HepG2 (cell line): ENCODE results near the gene ZC3H18. TPM values are rescaled to one million over a fixed set of nuclear protein-coding genes. Genes with fewer than 3 reads are reported as not detected.

Source experiments
- GTF2F1 ChIP-seq: fragments of 150-350 bp; IDR thresholded peaks from 2 replicates; pipeline ENCODE4 v1.6.1; 2014; ENCODE audit warnings: low read length
- HCFC1 ChIP-seq: fragments of 150-350 bp; IDR thresholded peaks from 2 replicates; pipeline ENCODE4 v1.6.1; 2014; ENCODE audit warnings: low read depth, low read length
- HOXA5 ChIP-seq: sonication (generic); formaldehyde crosslinking; IDR thresholded peaks from 2 replicates; pipeline ENCODE4 v1.4.0; 2020; ENCODE audit warnings: missing genetic modification reagents
- HOXD1 ChIP-seq: sonication (generic); formaldehyde crosslinking; IDR thresholded peaks from 2 replicates; pipeline ENCODE4 v1.5.0; 2020; ENCODE audit warnings: missing genetic modification reagents
- PLRG1 ChIP-seq: fragments of 450-650 bp; conservative IDR thresholded peaks from 2 replicates; pipeline ENCODE4 v1.6.1; 2016
- SPEN ChIP-seq: sonication (generic); formaldehyde crosslinking; IDR thresholded peaks from 2 replicates; pipeline ENCODE4 v1.5.1; 2020; ENCODE audit warnings: low read depth, mild to moderate bottlenecking, missing genetic modification reagents
- ZMYM2 ChIP-seq: sonication (generic); formaldehyde crosslinking; IDR thresholded peaks from 2 replicates; pipeline ENCODE4 v1.8.0; 2022; ENCODE audit warnings: mild to moderate bottlenecking, missing genetic modification reagents
- ZNF10 ChIP-seq: sonication (generic); formaldehyde crosslinking; IDR thresholded peaks from 2 replicates; pipeline ENCODE4 v1.4.0; 2020; ENCODE audit warnings: mild to moderate bottlenecking, low read depth, missing genetic modification reagents, borderline replicate concordance
- ZNF263 ChIP-seq: sonication (generic); formaldehyde crosslinking; IDR thresholded peaks from 2 replicates; pipeline ENCODE4 v1.4.0; 2020; ENCODE audit warnings: missing genetic modification reagents
- ZNF570 ChIP-seq: sonication (generic); formaldehyde crosslinking; IDR thresholded peaks from 2 replicates; pipeline ENCODE4 v1.4.0; 2020; ENCODE audit warnings: mild to moderate bottlenecking, missing genetic modification reagents, borderline replicate concordance
- ZNF616 ChIP-seq: sonication (generic); formaldehyde crosslinking; IDR thresholded peaks from 2 replicates; pipeline ENCODE4 v1.5.0; 2020; ENCODE audit warnings: low read depth, mild to moderate bottlenecking, missing genetic modification reagents
- ZNF703 ChIP-seq: sonication (generic); formaldehyde crosslinking; IDR thresholded peaks from 2 replicates; pipeline ENCODE4 v1.5.1; 2020; ENCODE audit warnings: missing genetic modification reagents, mild to moderate bottlenecking, moderate library complexity, borderline replicate concordance
- ZNF749 ChIP-seq: sonication (generic); formaldehyde crosslinking; IDR thresholded peaks from 2 replicates; pipeline ENCODE4 v1.8.0; 2022; ENCODE audit warnings: mild to moderate bottlenecking, missing genetic modification reagents, moderate library complexity, borderline replicate concordance
- ZNF775 ChIP-seq: sonication (generic); formaldehyde crosslinking; IDR thresholded peaks from 2 replicates; pipeline ENCODE4 v1.4.0; 2020; ENCODE audit warnings: missing genetic modification reagents, mild to moderate bottlenecking, moderate library complexity, borderline replicate concordance
- ZNF781 ChIP-seq: sonication (generic); formaldehyde crosslinking; IDR thresholded peaks from 2 replicates; pipeline ENCODE4 v1.5.1; 2020; ENCODE audit warnings: borderline replicate concordance, mild to moderate bottlenecking, missing genetic modification reagents; ENCODE audit errors: not compliant biosample characterization
- polyA plus RNA-seq, 8 experiments: library from polyadenylated mRNA; depleted of rRNA in 3 of 8; stranded (reverse) in 7 of 8; unstranded in 1 of 8; fragments of >200 nt; fragmentation: Illumina TruSeq in 4 of 8; extraction: Trizol in 4 of 8; gene quantifications; 2 replicates each; pipeline versions ENCODE4 v1.2.1 to v1.2.3, GENCODE V29; 2011 to 2016; ENCODE audit warnings: low read depth in 4 of 8, missing spikeins in 1 of 8, mixed read lengths in 1 of 8; ENCODE audit not compliant: insufficient read depth in 1 of 8
- total RNA-seq, 5 experiments: library from RNA; depleted of rRNA; stranded (reverse); fragments of >200 nt; fragmentation: Illumina TruSeq; extraction: Trizol; gene quantifications; 2 replicates each; pipeline ENCODE4 v1.2.3, GENCODE V29; 2016; ENCODE audit warnings: low read depth in 1 of 5
- TF ChIP-seq, protein P1 (sequence below): sonication (generic); formaldehyde crosslinking; IDR thresholded peaks from 2 replicates; pipeline ENCODE4 v1.4.0; 2020; ENCODE audit warnings: low read depth, mild to moderate bottlenecking, missing genetic modification reagents
- TF ChIP-seq, protein P2 (sequence below): sonication (generic); formaldehyde crosslinking; IDR thresholded peaks from 2 replicates; pipeline ENCODE4 v1.4.0; 2020; ENCODE audit warnings: missing genetic modification reagents, low read depth, mild to moderate bottlenecking, borderline replicate concordance
- TF ChIP-seq, protein P3 (sequence below): IDR thresholded peaks from 2 replicates; pipeline ENCODE4 v1.6.1; 2016; ENCODE audit warnings: missing biosample characterization, missing genetic modification reagents, low read depth
- TF ChIP-seq, protein P4 (sequence below): sonication (generic); formaldehyde crosslinking; IDR thresholded peaks from 2 replicates; pipeline ENCODE4 v1.4.0; 2020; ENCODE audit warnings: missing genetic modification reagents
- TF ChIP-seq, protein P5 (sequence below), 2 experiments: sonication (generic) in 1 of 2; formaldehyde crosslinking in 1 of 2; IDR thresholded peaks; 2 replicates each; pipeline versions ENCODE4 v1.5.1 to v1.6.1; 2011 to 2020; ENCODE audit warnings: borderline replicate concordance in 1 of 2, low read depth in 1 of 2, low read length in 1 of 2, mild to moderate bottlenecking in 1 of 2, missing genetic modification reagents in 1 of 2, moderate library complexity in 1 of 2

The ZC3H18 gene
- total and polyA plus RNA-seq, 2 of the 13 experiments (the other 11 are each of a cell fraction or from before 2014, with no cell fraction given) = 11.2 to 27.4 TPM

DNA sequence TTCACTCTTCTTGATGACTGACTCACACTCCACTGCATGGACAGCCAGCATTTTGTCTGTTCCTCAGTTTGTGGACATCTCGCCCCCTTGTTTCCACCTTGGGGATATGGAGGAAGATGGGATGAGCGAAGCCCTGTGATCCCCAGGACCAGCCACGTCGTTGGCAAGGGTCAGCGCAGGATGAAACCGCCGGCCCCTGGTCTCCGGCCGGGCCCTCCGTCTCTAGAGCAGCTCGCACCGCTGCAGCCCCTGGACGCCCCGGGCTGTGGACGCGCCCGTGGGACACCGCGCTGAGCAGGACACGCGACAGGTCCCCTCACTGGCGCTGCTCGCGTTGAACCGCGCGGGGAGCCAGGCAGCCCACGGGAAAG lies 604 bp upstream of the ZC3H18 start (continued):
- TF ChIP-seq ZNF749 (no peak), HOXD1 (CRISPR knock-in tag) (no peak), ZNF703 (CRISPR knock-in tag) (no peak), ZNF263 (CRISPR knock-in tag) (no peak), HCFC1 (no peak), SPEN (no peak), HOXA5 (no peak), ZNF570 (CRISPR knock-in tag) (no peak), ZNF616 (CRISPR knock-in tag) (0 out of 2 replicates have a peak, but pooled peaks have one; percentile 20), PLRG1 (no peak), ZNF781 (no peak), ZMYM2 (CRISPR knock-in tag) (no peak), ZNF775 (CRISPR knock-in tag) (no peak), ZNF10 (CRISPR knock-in tag) (no peak), GTF2F1 (no peak)
- TF ChIP-seq, protein P1, sequence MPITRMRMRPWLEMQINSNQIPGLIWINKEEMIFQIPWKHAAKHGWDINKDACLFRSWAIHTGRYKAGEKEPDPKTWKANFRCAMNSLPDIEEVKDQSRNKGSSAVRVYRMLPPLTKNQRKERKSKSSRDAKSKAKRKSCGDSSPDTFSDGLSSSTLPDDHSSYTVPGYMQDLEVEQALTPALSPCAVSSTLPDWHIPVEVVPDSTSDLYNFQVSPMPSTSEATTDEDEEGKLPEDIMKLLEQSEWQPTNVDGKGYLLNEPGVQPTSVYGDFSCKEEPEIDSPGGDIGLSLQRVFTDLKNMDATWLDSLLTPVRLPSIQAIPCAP = no peak
- TF ChIP-seq, protein P2, sequence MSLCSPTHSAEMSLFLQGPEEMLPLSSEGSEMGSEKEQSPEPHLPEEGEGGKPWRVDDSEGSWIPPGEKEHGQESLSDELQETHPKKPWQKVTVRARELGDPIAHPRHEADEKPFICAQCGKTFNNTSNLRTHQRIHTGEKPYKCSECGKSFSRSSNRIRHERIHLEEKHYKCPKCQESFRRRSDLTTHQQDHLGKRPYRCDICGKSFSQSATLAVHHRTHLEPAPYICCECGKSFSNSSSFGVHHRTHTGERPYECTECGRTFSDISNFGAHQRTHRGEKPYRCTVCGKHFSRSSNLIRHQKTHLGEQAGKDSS (CRISPR knock-in tag) = no peak
- TF ChIP-seq, protein P3, sequence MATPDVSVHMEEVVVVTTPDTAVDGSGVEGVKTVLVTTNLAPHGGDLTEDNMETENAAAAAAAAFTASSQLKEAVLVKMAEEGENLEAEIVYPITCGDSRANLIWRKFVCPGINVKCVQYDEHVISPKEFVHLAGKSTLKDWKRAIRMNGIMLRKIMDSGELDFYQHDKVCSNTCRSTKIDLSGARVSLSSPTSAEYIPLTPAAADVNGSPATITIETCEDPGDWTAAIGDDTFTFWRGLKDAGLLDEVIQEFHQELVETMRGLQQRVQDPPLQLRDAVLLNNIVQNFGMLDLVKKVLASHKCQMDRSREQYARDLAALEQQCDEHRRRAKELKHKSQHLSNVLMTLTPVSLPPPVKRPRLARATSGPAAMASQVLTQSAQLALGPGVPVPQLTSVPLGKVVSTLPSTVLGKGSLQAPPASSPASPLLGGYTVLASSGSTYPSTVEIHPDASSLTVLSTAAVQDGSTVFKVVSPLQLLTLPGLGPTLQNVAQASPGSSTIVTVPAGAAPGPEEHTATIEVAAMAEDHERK (CRISPR knock-in tag) = no peak
- TF ChIP-seq, protein P4, sequence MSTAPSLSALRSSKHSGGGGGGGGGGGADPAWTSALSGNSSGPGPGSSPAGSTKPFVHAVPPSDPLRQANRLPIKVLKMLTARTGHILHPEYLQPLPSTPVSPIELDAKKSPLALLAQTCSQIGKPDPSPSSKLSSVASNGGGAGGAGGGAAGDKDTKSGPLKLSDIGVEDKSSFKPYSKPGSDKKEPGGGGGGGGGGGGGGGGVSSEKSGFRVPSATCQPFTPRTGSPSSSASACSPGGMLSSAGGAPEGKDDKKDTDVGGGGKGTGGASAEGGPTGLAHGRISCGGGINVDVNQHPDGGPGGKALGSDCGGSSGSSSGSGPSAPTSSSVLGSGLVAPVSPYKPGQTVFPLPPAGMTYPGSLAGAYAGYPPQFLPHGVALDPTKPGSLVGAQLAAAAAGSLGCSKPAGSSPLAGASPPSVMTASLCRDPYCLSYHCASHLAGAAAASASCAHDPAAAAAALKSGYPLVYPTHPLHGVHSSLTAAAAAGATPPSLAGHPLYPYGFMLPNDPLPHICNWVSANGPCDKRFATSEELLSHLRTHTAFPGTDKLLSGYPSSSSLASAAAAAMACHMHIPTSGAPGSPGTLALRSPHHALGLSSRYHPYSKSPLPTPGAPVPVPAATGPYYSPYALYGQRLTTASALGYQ = no peak
- TF ChIP-seq, protein P5, sequence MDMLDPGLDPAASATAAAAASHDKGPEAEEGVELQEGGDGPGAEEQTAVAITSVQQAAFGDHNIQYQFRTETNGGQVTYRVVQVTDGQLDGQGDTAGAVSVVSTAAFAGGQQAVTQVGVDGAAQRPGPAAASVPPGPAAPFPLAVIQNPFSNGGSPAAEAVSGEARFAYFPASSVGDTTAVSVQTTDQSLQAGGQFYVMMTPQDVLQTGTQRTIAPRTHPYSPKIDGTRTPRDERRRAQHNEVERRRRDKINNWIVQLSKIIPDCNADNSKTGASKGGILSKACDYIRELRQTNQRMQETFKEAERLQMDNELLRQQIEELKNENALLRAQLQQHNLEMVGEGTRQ (IDR thresholded peaks at IDR 0.05; ENCODE audit: low read depth, low read length) = no peak
- TF ChIP-seq, protein P5 (CRISPR knock-in tag; IDR thresholded peaks at IDR 0.05; ENCODE audit: borderline replicate concordance) = no peak
